Urothelium cell line (cell line): ENCODE results near the gene NRCAM.

Experiments
- DNase-seq: peaks from one replicate; pipeline ENCODE4 v3.0.0; 2011; ENCODE audit warnings: low spot score, mixed read lengths
- FAIRE-seq: peaks from 2 replicates; lab custom pipeline; 2011; peaks lifted over from hg19 to GRCh38; lab: Jason Lieb, UNC

NRCAM gene

GRCh38 chr7:108181073-108181985 is 274.9 kb downstream of the NRCAM start:
- FAIRE-seq (no peak), DNase-seq (peak; percentile 53)

GRCh38 chr7:108178398-108178797 is 277.8 kb downstream of the NRCAM start:
- FAIRE-seq (no peak), DNase-seq (no peak)

GRCh38 chr7:108171164-108171563 is 285.1 kb downstream of the NRCAM start:
- DNase-seq (no peak), FAIRE-seq (no peak)

- no peak for FAIRE-seq
- DNase-seq = no peak
Observed at GRCh38 chr7:108170251-108170650, 286.0 kb downstream of the NRCAM start.

GRCh38 chr7:108167460-108167859 is 288.8 kb downstream of the NRCAM start:
- peak; percentile 26 for DNase-seq
- FAIRE-seq = no peak

GRCh38 chr7:108166687-108167086 is 289.5 kb downstream of the NRCAM start:
- DNase-seq = no peak
- FAIRE-seq = no peak

GRCh38 chr7:108165723-108166122 is 290.5 kb downstream of the NRCAM start:
- no peak for DNase-seq
- peak; percentile 20 for FAIRE-seq

GRCh38 chr7:108164946-108165345 is 291.3 kb downstream of the NRCAM start:
- peak; percentile 72 for FAIRE-seq
- DNase-seq = no peak

- FAIRE-seq (no peak), DNase-seq (no peak)
Observed at GRCh38 chr7:108164342-108164741, 291.9 kb downstream of the NRCAM start.

GRCh38 chr7:108158776-108159175 is 297.5 kb downstream of the NRCAM start:
- FAIRE-seq (no peak), DNase-seq (no peak)

- FAIRE-seq (no peak), DNase-seq (no peak)
Observed at GRCh38 chr7:108157606-108158335, 298.5 kb downstream of the NRCAM start.

- FAIRE-seq (no peak), DNase-seq (no peak)
Observed at GRCh38 chr7:108156897-108157605, 299.2 kb downstream of the NRCAM start.

- FAIRE-seq = no peak
- no peak for DNase-seq
Observed at GRCh38 chr7:108152198-108152597, 304.0 kb downstream of the NRCAM start.

GRCh38 chr7:108149908-108150307 is 306.3 kb downstream of the NRCAM start:
- no peak for FAIRE-seq
- no peak for DNase-seq

GRCh38 chr7:108149119-108149518 is 307.1 kb downstream of the NRCAM start:
- DNase-seq (no peak), FAIRE-seq (no peak)

- no peak for DNase-seq
Observed at GRCh38 chr7:108147031-108147563, 309.1 kb downstream of the NRCAM start.

GRCh38 chr7:108146070-108146842 is 310.0 kb downstream of the NRCAM start:
- FAIRE-seq (no peak), DNase-seq (peak; percentile 70)

More at GRCh38 chr7:108147031-108147563, 309.1 kb downstream of the NRCAM start:
- no peak for FAIRE-seq

- FAIRE-seq = no peak
- no peak for DNase-seq
Observed at GRCh38 chr7:108145401-108145800, 310.8 kb downstream of the NRCAM start.

GRCh38 chr7:108144931-108145330 is 311.3 kb downstream of the NRCAM start:
- FAIRE-seq = no peak

More at GRCh38 chr7:108144931-108145330, 311.3 kb downstream of the NRCAM start:
- no peak for DNase-seq
